Measurements from ENCODE around the gene SERPINB6.
A peak's percentile ranks its signal among the peaks of the same experiment; 100 is the strongest.

DNA sequence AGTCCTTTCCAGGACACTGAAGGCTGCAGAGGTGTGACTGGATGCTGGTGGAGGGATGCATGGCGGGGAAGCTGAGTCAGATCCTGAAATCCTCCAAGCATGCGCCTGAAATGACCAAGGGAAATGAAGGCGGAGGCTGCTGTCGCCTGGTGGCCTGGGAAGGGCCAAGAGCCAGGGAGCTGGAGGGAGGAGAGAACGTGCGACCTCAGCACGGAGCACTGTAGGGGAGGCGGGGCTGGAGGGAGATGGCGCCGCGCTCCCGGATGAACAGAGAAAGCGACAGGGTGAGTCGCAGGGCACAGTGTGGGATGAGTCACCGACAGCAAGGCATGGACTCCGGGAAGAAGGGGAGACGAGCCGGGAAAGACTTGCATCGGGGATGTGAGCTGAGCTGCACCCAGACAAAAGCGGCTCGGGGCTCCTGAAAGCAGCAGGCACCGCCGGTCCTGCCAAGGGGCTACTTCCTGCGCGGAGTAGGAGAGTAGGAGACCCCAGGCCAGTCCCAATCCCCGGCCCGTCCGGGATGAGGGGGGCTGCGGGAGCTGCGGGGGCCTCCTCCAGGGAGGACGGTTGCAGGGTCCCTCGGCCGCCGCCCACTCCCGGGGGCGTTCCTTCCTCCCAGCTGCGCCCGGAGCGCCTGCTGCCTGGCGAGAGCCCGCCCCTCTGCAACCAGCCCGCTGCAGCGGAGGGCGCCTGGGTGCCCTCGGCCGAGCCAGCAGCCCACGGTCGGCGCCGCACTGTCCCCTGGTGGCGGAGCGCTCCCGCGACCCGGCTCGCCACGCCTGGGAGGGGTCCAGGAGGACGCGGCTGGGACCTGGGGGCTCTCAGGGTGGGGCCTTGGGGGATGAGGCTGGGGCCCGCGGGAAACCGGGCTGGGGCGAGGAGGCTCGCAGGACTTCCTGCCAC, 17.3 kb upstream of the SERPINB6 start:
- no peak for TF ChIP-seq ZNF717 (CRISPR knock-in tag; IDR thresholded peaks at IDR 0.05)
- peak; percentile 28 for TF ChIP-seq FOS (IDR thresholded peaks at IDR 0.05; ENCODE audit: extremely low read depth, insufficient read length)
- TF ChIP-seq ZNF583 (CRISPR knock-in tag; IDR thresholded peaks at IDR 0.05), result 0 out of 2 replicates have a peak, but pooled peaks have one; percentile 27
- no peak for TF ChIP-seq HDAC6 (IDR thresholded peaks at IDR 0.05; ENCODE audit: low read depth, low read length)
- TF ChIP-seq, protein P1, sequence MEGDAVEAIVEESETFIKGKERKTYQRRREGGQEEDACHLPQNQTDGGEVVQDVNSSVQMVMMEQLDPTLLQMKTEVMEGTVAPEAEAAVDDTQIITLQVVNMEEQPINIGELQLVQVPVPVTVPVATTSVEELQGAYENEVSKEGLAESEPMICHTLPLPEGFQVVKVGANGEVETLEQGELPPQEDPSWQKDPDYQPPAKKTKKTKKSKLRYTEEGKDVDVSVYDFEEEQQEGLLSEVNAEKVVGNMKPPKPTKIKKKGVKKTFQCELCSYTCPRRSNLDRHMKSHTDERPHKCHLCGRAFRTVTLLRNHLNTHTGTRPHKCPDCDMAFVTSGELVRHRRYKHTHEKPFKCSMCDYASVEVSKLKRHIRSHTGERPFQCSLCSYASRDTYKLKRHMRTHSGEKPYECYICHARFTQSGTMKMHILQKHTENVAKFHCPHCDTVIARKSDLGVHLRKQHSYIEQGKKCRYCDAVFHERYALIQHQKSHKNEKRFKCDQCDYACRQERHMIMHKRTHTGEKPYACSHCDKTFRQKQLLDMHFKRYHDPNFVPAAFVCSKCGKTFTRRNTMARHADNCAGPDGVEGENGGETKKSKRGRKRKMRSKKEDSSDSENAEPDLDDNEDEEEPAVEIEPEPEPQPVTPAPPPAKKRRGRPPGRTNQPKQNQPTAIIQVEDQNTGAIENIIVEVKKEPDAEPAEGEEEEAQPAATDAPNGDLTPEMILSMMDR (IDR thresholded peaks at IDR 0.05 in 2 of 3, conservative IDR thresholded peaks at IDR 0.05 in 1 of 3; ENCODE audit: insufficient read depth in 2 of 3, low read depth in 1 of 3, low read length in 3 of 3), result peak; percentile 81 to 98 (median 94)

Measured in K562 (cell line).